ENCODE results near the gene EIF4B. TPM values are rescaled to one million over a fixed set of nuclear protein-coding genes. Genes with fewer than 3 reads are reported as not detected.

EIF4B gene
- total and polyA plus RNA-seq, 2 of the 13 experiments (the other 11 are each of a cell fraction or from before 2014, with no cell fraction given): 416 to 548 TPM

- TF ChIP-seq ZNF142 (CRISPR knock-in tag; IDR thresholded peaks at IDR 0.05) (no peak), SMC3 (IDR thresholded peaks at IDR 0.05; ENCODE audit: low read length) (peak; percentile 84), REPIN1 (CRISPR knock-in tag; IDR thresholded peaks at IDR 0.05; ENCODE audit: borderline replicate concordance, low read depth) (no peak), BORCS8-MEF2B (CRISPR knock-in tag; IDR thresholded peaks at IDR 0.05) (no peak), CREB3 (CRISPR knock-in tag; IDR thresholded peaks at IDR 0.05) (no peak), ZNF678 (CRISPR knock-in tag; IDR thresholded peaks at IDR 0.05) (no peak), GATAD1 (CRISPR knock-in tag; IDR thresholded peaks at IDR 0.05) (peak; percentile 28; the same call in 1 of the 2 replicates), STAG1 (CRISPR knock-in tag; IDR thresholded peaks at IDR 0.05) (peak; percentile 98), ZMYM2 (CRISPR knock-in tag; IDR thresholded peaks at IDR 0.05) (no peak), ZNF572 (CRISPR knock-in tag; IDR thresholded peaks at IDR 0.05) (peak; percentile 25; the same call in 1 of the 2 replicates), SP2 (CRISPR knock-in tag; IDR thresholded peaks at IDR 0.05) (no peak), FOXP4 (CRISPR knock-in tag; IDR thresholded peaks at IDR 0.05) (0 out of 2 replicates have a peak, but pooled peaks have one; percentile 18), RARG (CRISPR knock-in tag; IDR thresholded peaks at IDR 0.05; ENCODE audit: low read depth) (no peak), SNAI1 (CRISPR knock-in tag; IDR thresholded peaks at IDR 0.05; ENCODE audit: borderline replicate concordance) (no peak), SETDB1 (CRISPR knock-in tag; IDR thresholded peaks at IDR 0.05; ENCODE audit: borderline replicate concordance) (no peak), RXRB (CRISPR knock-in tag; IDR thresholded peaks at IDR 0.05; ENCODE audit: borderline replicate concordance) (peak; percentile 53; the same call in 1 of the 2 replicates), ZNF276 (CRISPR knock-in tag; IDR thresholded peaks at IDR 0.05; ENCODE audit: low read depth) (no peak), RNF2 (conservative IDR thresholded peaks at IDR 0.05; ENCODE audit: low read depth) (no peak), ELF3 (CRISPR knock-in tag; IDR thresholded peaks at IDR 0.05) (peak; percentile 34; the same call in 1 of the 2 replicates), KDM5A (IDR thresholded peaks at IDR 0.05; ENCODE audit: borderline replicate concordance, low read length) (no peak)
These were observed 30.3 kb upstream of the EIF4B start (continued) for GRCh38 chr12:52975820-52976573.
